Endodermal cell (in vitro differentiated cells): ENCODE results near the gene DOK6. TPM values are rescaled to one million over a fixed set of nuclear protein-coding genes. Genes with fewer than 3 reads are reported as not detected.

ENCODE experiments used
- DNase-seq: peaks from one replicate; pipeline ENCODE4 v3.0.0-alpha.2; 2017
- H3K27ac ChIP-seq: 2 replicates; pipeline ENCODE4 v1.5.1; 2013; ENCODE audit warnings: mild to moderate bottlenecking, low read depth, low read length, moderate library complexity
- H3K27me3 ChIP-seq: 2 replicates; pipeline ENCODE4 v1.6.1; 2013; ENCODE audit warnings: mild to moderate bottlenecking, low read length, moderate library complexity; ENCODE audit not compliant: insufficient read depth, control insufficient read depth, poor library complexity, severe bottlenecking
- H3K36me3 ChIP-seq: 2 replicates; pipeline ENCODE4 v1.7.0; 2013; ENCODE audit warnings: mild to moderate bottlenecking, low read length, moderate library complexity; ENCODE audit not compliant: control insufficient read depth, insufficient read depth
- H3K4me1 ChIP-seq: one replicate; pipeline ENCODE4 v1.7.0; 2013; ENCODE audit warnings: low read length; ENCODE audit not compliant: control insufficient read depth, insufficient read depth
- H3K4me3 ChIP-seq: 2 replicates; pipeline ENCODE4 v1.5.1; 2013; ENCODE audit warnings: mild to moderate bottlenecking, low read length, moderate library complexity
- H3K9ac ChIP-seq: 2 replicates; pipeline ENCODE4 v1.6.1; 2013; ENCODE audit warnings: mild to moderate bottlenecking, low read length, moderate library complexity; ENCODE audit not compliant: poor library complexity, severe bottlenecking; ENCODE audit errors: extremely low read depth
- H3K9me3 ChIP-seq: 2 replicates; pipeline ENCODE4 v1.6.1; 2013; ENCODE audit warnings: mild to moderate bottlenecking, low read length, moderate library complexity; ENCODE audit not compliant: control insufficient read depth
- H3K27ac Mint-ChIP-seq: 2 replicates; pipeline ENCODE4 v1.8.0; 2020; ENCODE audit warnings: mixed read lengths
- H3K27me3 Mint-ChIP-seq: 2 replicates; pipeline ENCODE4 v1.8.0; 2021; ENCODE audit warnings: mild to moderate bottlenecking, mixed read lengths; ENCODE audit not compliant: insufficient read depth
- H3K36me3 Mint-ChIP-seq: 2 replicates; pipeline ENCODE4 v1.8.0; 2020; ENCODE audit warnings: low read depth, mixed read lengths
- H3K4me1 Mint-ChIP-seq: 2 replicates; pipeline ENCODE4 v1.8.0; 2020; ENCODE audit warnings: mixed read lengths
- H3K4me3 Mint-ChIP-seq: 2 replicates; pipeline ENCODE4 v1.8.0; 2020; ENCODE audit warnings: mild to moderate bottlenecking, moderate library complexity, mixed read lengths
- H3K9me3 Mint-ChIP-seq: 2 replicates; pipeline ENCODE4 v1.8.0; 2020; ENCODE audit warnings: mild to moderate bottlenecking, mixed read lengths
- WGBS, 2 experiments: methylation state at CpG; one replicate each; pipeline versions ENCODE4 v1.1.5 to v1.1.7; 2013; ENCODE audit warnings: missing lambda C conversion rate in 2 of 2, mixed read lengths in 1 of 2; ENCODE audit not compliant: insufficient coverage in 1 of 2, insufficient read length in 1 of 2; 5-methylcytosine and 5-hydroxymethylcytosine counted together
- total RNA-seq, 2 donors: library from RNA; stranded (reverse); fragmentation: NEBNext Ultra II Directional in 1 of 2; extraction: Animal tissue kit (Norgen Biotek cat#: 25700) in 1 of 2; gene quantifications; 2 replicates in 1 of 2; 3 replicates in 1 of 2; pipeline ENCODE4 v1.2.1, GENCODE V29; 2021
- TF ChIP-seq, protein P1 (sequence below): fragments of 200-600 bp; sonication (generic); conservative IDR thresholded peaks from 2 replicates; pipeline ENCODE4 v1.5.0; 2021; ENCODE audit warnings: antibody characterized with exemption, mild to moderate bottlenecking

Gene DOK6
- total RNA-seq, 2 donors from 2014 or later = 5.7 to 5.9 TPM

DNA sequence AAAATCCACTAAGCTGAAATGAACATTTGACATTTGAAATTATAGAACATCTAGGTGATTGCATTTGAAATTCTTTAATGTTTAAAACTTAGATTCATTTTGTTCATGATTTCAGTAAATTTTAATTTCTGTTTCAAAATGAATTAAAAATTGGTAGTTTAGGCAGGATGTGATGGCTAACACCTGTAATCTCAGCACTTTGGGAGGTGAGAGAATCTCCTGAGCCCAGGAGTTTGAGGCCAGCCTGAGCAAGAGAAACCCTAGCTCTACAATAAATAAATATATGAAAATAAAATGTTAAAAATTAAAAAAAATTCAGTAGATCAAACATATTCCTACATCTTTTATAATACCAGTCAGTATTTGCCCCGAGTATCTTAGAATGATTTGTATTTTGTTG, 330.0 kb downstream of the DOK6 start:
- peaks cover 1% of the 10 kb centered on the region for H3K4me1 Mint-ChIP-seq
- no CpG with 5 or more reads among the region's 1 CpG for WGBS, 2 experiments

DNA sequence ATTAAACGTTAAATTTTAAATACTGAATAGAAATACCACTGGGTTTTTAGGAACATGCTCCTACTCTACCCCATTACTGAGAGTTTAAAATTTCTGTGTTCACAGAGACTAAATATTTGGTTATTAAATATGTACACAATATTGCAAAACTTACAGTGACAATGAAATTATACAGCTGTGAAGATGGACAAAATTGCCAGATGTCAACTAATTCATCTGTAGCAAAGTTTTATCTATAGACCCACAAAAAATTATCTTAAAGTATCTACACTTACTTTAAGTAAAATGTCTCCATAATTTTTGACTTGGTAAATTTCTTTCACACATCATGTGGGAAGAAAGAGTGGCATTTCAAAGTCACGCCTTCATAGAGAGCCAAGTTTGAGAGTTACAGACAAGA, 333.8 kb downstream of the DOK6 start:
- peaks cover 16% of the 10 kb centered on the region for H3K9me3 Mint-ChIP-seq
- WGBS, 2 experiments = 92% methylated on average over 1 of the region's 2 CpGs; no CpG with 5 or more reads in 1 of the 2 experiments
- no peak overlapping the region for H3K27ac ChIP-seq
- no peak overlapping the region for H3K27ac Mint-ChIP-seq
- peaks cover 4% of the 10 kb centered on the region for H3K4me1 Mint-ChIP-seq
- H3K4me3 ChIP-seq = no peak overlapping the region
- H3K27me3 ChIP-seq = no peaks in the 10 kb centered on the region
- no peaks in the 10 kb centered on the region for H3K36me3 ChIP-seq
- H3K36me3 Mint-ChIP-seq = no peaks in the 10 kb centered on the region
- TF ChIP-seq, protein P1, sequence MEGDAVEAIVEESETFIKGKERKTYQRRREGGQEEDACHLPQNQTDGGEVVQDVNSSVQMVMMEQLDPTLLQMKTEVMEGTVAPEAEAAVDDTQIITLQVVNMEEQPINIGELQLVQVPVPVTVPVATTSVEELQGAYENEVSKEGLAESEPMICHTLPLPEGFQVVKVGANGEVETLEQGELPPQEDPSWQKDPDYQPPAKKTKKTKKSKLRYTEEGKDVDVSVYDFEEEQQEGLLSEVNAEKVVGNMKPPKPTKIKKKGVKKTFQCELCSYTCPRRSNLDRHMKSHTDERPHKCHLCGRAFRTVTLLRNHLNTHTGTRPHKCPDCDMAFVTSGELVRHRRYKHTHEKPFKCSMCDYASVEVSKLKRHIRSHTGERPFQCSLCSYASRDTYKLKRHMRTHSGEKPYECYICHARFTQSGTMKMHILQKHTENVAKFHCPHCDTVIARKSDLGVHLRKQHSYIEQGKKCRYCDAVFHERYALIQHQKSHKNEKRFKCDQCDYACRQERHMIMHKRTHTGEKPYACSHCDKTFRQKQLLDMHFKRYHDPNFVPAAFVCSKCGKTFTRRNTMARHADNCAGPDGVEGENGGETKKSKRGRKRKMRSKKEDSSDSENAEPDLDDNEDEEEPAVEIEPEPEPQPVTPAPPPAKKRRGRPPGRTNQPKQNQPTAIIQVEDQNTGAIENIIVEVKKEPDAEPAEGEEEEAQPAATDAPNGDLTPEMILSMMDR = no peak
- H3K4me3 Mint-ChIP-seq = no peak overlapping the region
- peaks cover 5% of the 10 kb centered on the region for H3K9me3 ChIP-seq
- H3K4me1 ChIP-seq = no peaks in the 10 kb centered on the region
- H3K9ac ChIP-seq = no peak overlapping the region
- no peaks in the 10 kb centered on the region for H3K27me3 Mint-ChIP-seq
- no peak for DNase-seq

More for the DNA sequence above, 330.0 kb downstream of the DOK6 start:
- no peak overlapping the region for H3K27ac ChIP-seq
- TF ChIP-seq, protein P1 = no peak
- no peak for DNase-seq
- no peak overlapping the region for H3K4me3 ChIP-seq
- peaks cover 5% of the 10 kb centered on the region for H3K9me3 ChIP-seq
- Mint-ChIP-seq H3K9me3 (peaks cover 7% of the 10 kb centered on the region), H3K4me3 (no peak overlapping the region), H3K27me3 (no peaks in the 10 kb centered on the region), H3K27ac (no peak overlapping the region), H3K36me3 (no peaks in the 10 kb centered on the region)
- no peaks in the 10 kb centered on the region for H3K27me3 ChIP-seq
- H3K9ac ChIP-seq = no peak overlapping the region
- H3K36me3 ChIP-seq = no peaks in the 10 kb centered on the region
- H3K4me1 ChIP-seq = no peaks in the 10 kb centered on the region

DNA sequence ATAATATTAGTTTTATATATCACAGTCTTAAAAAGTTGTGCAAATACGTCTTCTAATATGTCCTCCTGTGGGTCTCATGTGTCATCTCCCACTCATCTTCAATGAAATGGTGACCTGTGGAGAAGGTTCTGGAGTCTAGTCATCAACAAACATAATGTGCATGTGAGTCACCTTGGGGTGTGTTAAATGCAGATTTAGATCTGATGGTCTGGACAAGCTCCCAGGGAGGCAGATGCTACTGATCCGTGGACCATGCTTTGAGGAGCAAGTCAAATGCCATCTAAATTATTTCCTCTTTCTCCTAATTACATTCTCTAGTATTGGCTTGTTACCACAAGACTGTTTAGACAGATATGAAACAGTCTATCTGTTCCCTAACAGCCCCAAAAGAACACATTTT, 336.0 kb downstream of the DOK6 start:
- Mint-ChIP-seq H3K36me3 (no peaks in the 10 kb centered on the region), H3K4me3 (no peak overlapping the region), H3K4me1 (peaks cover 4% of the 10 kb centered on the region), H3K27ac (no peak overlapping the region), H3K27me3 (no peaks in the 10 kb centered on the region), H3K9me3 (peaks cover 16% of the 10 kb centered on the region)
- H3K9ac ChIP-seq = no peak overlapping the region
- no peak for DNase-seq
- no peaks in the 10 kb centered on the region for H3K36me3 ChIP-seq
- no peak overlapping the region for H3K4me3 ChIP-seq
- peaks cover 5% of the 10 kb centered on the region for H3K9me3 ChIP-seq
- no peaks in the 10 kb centered on the region for H3K4me1 ChIP-seq
- TF ChIP-seq, protein P1 = no peak
- WGBS, 2 experiments = 83 to 100% methylated on average over 1 to 2 of the region's 2 CpGs
- no peaks in the 10 kb centered on the region for H3K27me3 ChIP-seq
- no peak overlapping the region for H3K27ac ChIP-seq
